K562 (cell line): ENCODE results near the gene ZNF346. TPM values are rescaled to one million over a fixed set of nuclear protein-coding genes. Genes with fewer than 3 reads are reported as not detected.

Experiments
- CBX8 ChIP-seq: fragments of 200-600 bp; sonication (generic); IDR thresholded peaks from 2 replicates; pipeline ENCODE4 v1.6.1; 2012; ENCODE audit warnings: borderline replicate concordance, mixed run types, low read depth, mild to moderate bottlenecking, moderate library complexity, mixed read lengths, low read length, control low read depth, inconsistent platforms; ENCODE audit not compliant: poor library complexity, severe bottlenecking; ENCODE audit errors: extremely low read depth
- NELFE ChIP-seq: IDR thresholded peaks from 2 replicates; pipeline ENCODE4 v1.6.1; 2011; ENCODE audit warnings: mild to moderate bottlenecking; ENCODE audit not compliant: insufficient read depth, insufficient read length
- YY1 ChIP-seq, 3 experiments: IDR thresholded peaks; 2 replicates each; pipeline ENCODE4 v1.6.1; 2011; ENCODE audit warnings: low read length in 2 of 3, mild to moderate bottlenecking in 2 of 3, moderate library complexity in 2 of 3, borderline replicate concordance in 1 of 3, control low read depth in 1 of 3, low read depth in 1 of 3; ENCODE audit not compliant: insufficient read depth in 3 of 3, insufficient replicate concordance in 2 of 3, control insufficient read depth in 1 of 3, insufficient read length in 1 of 3; ENCODE audit errors: extremely low read depth in 1 of 3
- polyA plus RNA-seq, 8 experiments: library from polyadenylated mRNA; depleted of rRNA in 4 of 8; stranded (reverse) in 5 of 8; unstranded in 3 of 8; fragments of >200 nt; fragmentation: Nextera tagmentation in 2 of 8; fragmentation: Illumina TruSeq in 1 of 8; extraction: Ambion mirVana in 2 of 8; extraction: Trizol in 1 of 8; gene quantifications; 2 replicates each; pipeline versions ENCODE4 v1.2.1 to v1.2.3, GENCODE V29; 2011 to 2014; ENCODE audit warnings: inconsistent platforms in 1 of 8, missing spikeins in 1 of 8
- total RNA-seq, 7 experiments: library from RNA; depleted of rRNA in 6 of 7; stranded (reverse); fragments of >200 nt in 6 of 7; fragmentation: Illumina TruSeq in 2 of 7; extraction: Trizol in 2 of 7; gene quantifications; 2 replicates each; pipeline versions ENCODE4 v1.2.1 to v1.2.3, GENCODE V29; 2011 to 2021; ENCODE audit warnings: low replicate concordance in 1 of 7
- TF ChIP-seq, protein P1 (sequence below): fragments of 250-450 bp; sonication (Bioruptor Pico); IDR thresholded peaks from 2 replicates; pipeline ENCODE4 v1.5.0; 2020; ENCODE audit warnings: mild to moderate bottlenecking, borderline replicate concordance
- TF ChIP-seq, protein P2 (sequence below), 2 experiments: fragments of 250-450 bp in 1 of 2; fragments of 450-650 bp in 1 of 2; sonication (Bioruptor Pico) in 1 of 2; IDR thresholded peaks; 2 replicates each; pipeline versions ENCODE4 v1.6.1 to v1.8.0; 2016 to 2021; ENCODE audit warnings: mild to moderate bottlenecking in 2 of 2, moderate library complexity in 2 of 2, missing compliant biosample characterization in 1 of 2, missing genetic modification characterization in 1 of 2
- TF ChIP-seq, protein P3 (sequence below): fragments of 250-450 bp; sonication (Bioruptor Pico); IDR thresholded peaks from 2 replicates; pipeline ENCODE4 v1.5.0; 2021

Gene ZNF346
- total and polyA plus RNA-seq, 9 of the 15 experiments (the other 6 are each of a cell fraction or from before 2014, with no cell fraction given) = 5.0 to 25.1 (median 20.1) TPM

DNA sequence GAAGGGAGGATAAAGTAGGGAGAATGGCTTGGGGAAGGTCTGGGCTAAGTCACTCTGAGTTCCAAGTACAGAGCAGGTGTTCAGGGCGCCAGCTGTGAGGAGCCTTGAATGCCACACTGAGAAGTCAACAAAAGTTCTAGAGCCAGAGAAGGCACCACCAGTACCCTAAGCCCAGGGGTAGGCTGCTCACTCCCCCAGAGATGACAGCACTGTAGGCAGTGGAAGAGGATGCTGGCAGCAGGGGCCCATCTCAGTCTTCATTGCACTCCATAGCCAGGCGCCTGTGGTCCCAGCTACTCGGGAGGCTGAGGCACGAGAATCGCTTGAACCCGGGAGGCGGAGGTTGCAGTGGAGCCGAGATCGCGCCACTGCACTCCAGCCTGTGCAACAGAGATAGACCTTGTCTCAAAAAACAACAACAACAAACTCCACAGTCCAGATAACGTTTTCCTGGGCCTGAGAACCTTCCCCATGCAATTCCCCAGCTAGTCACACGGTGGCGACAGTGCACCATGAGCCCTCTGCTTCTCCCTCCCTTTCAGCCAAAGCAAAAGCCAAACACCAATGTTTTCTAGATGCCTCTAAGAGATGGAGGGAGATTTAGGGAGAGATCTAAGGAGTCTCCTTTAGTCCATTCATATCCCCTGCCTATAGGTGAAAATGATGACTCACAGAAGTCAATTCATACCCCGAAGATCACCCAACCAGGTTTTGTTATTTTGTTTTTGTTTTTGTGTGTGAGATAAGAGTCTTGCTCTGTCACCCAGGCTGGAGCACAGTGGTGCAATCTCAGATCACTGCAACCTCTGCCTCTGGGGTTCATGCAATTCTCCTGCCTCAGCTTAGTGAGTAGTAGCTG, 91.3 kb downstream of the ZNF346 start (continued):
- TF ChIP-seq, protein P1, sequence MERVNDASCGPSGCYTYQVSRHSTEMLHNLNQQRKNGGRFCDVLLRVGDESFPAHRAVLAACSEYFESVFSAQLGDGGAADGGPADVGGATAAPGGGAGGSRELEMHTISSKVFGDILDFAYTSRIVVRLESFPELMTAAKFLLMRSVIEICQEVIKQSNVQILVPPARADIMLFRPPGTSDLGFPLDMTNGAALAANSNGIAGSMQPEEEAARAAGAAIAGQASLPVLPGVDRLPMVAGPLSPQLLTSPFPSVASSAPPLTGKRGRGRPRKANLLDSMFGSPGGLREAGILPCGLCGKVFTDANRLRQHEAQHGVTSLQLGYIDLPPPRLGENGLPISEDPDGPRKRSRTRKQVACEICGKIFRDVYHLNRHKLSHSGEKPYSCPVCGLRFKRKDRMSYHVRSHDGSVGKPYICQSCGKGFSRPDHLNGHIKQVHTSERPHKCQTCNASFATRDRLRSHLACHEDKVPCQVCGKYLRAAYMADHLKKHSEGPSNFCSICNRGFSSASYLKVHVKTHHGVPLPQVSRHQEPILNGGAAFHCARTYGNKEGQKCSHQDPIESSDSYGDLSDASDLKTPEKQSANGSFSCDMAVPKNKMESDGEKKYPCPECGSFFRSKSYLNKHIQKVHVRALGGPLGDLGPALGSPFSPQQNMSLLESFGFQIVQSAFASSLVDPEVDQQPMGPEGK (CRISPR knock-in tag) = no peak
- TF ChIP-seq NELFE = no peak
- peak in 1 of 3 experiments; percentile 8 for TF ChIP-seq YY1 (IDR thresholded peaks at IDR 0.05; ENCODE audit: borderline replicate concordance in 1 of 3, control insufficient read depth in 1 of 3, extremely low read depth in 1 of 3, insufficient read depth in 3 of 3, insufficient read length in 1 of 3, insufficient replicate concordance in 2 of 3, low read depth in 1 of 3, low read length in 2 of 3)
- TF ChIP-seq CBX8 = no peak
- TF ChIP-seq, protein P2, sequence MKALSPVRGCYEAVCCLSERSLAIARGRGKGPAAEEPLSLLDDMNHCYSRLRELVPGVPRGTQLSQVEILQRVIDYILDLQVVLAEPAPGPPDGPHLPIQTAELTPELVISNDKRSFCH (CRISPR knock-in tag; IDR thresholded peaks at IDR 0.05) = no peak
- TF ChIP-seq, protein P2 (tag; IDR thresholded peaks at IDR 0.05) = peak; percentile 53; the same call in 1 of the 2 replicates
- TF ChIP-seq, protein P3, sequence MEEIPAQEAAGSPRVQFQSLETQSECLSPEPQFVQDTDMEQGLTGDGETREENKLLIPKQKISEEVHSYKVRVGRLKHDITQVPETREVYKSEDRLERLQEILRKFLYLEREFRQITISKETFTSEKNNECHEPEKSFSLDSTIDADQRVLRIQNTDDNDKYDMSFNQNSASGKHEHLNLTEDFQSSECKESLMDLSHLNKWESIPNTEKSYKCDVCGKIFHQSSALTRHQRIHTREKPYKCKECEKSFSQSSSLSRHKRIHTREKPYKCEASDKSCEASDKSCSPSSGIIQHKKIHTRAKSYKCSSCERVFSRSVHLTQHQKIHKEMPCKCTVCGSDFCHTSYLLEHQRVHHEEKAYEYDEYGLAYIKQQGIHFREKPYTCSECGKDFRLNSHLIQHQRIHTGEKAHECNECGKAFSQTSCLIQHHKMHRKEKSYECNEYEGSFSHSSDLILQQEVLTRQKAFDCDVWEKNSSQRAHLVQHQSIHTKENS = no peak
- TF ChIP-seq, all 486 proteins: peak for 90
